Hematopoietic multipotent progenitor cell treated with erythropoietin and hydrocortisone succinate and interleukin-3 and kit ligand, for 17 days (in vitro differentiated cells): ENCODE measurements around the gene IL1RAPL1.
"Not testable (repeated sequence)": the region's sequence is repeated elsewhere in the genome, so short reads cannot be mapped to it uniquely, and the experiment has no call there.

Source experiments
- DNase-seq: peaks from one replicate; pipeline ENCODE4 v3.0.0-alpha.2; 2015; ENCODE audit warnings: low spot score

IL1RAPL1 gene

GRCh38 chrX:29122817-29123216, 535.6 kb downstream of the IL1RAPL1 start:
- DNase-seq, result not testable (repeated sequence)

- no peak for DNase-seq
Observed at GRCh38 chrX:29130905-29131304, 543.7 kb downstream of the IL1RAPL1 start.

DNA sequence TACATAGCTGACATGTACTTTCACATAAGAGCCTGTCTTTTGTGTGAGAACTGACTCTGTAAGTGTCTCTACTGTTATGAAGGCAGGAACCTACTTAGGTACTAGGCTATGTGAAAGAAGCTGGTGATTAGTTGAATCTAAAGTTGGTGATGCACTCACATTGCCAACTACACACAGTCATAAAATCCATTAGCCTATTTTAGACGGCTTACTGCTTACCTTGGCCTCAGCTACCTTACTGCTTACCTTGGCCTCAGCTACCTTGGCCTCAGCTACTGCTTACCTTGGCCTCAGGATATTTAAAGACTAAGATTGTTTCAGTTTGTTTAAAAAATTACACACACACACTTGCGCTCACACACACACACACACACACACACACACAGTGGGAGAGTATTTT, 549.7 kb downstream of the IL1RAPL1 start:
- no peak for DNase-seq

- DNase-seq, result no peak
Observed at GRCh38 chrX:29138003-29138402, 550.8 kb downstream of the IL1RAPL1 start.

DNA sequence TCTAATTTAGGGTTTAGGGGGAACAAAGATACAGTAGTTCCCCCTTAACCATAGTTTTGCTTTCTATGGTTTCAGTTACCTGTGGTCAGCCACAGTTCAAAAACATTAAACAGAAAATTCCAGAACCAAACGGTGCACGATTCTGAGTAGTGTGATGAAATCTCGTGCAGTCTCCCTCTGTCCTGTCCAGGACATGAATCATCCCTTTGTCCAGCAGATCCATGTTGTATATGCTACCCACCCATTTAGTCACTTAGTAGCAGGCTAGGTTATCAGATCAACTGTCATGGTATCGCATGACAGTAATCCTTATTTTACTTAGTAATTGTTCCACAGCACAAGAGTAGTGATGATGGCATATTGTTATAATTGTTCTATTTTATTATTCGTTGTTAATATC, 556.1 kb downstream of the IL1RAPL1 start:
- no peak for DNase-seq

- DNase-seq, result no peak
Observed at GRCh38 chrX:29143756-29144155, 556.5 kb downstream of the IL1RAPL1 start.

DNA sequence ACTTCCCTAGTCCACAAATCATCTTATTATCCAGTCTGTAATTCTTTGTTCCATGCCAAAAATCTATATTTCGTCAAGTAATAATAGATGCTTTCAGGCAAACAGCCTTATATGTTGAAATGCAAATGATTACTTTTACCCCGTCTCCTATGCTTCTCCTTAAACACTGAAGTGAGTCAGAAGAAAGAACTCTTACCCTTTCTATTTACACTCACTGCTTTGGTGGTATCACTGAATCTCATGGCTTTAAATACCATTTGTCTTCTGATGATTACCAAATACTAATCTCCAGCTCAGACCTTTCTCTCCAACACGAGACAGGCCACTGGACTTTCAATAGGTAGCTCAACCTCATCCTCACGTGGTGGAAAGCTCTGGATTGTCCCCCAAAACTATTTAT, 558.1 kb downstream of the IL1RAPL1 start:
- DNase-seq, result no peak

- no peak for DNase-seq
Observed at GRCh38 chrX:29148511-29148910, 561.3 kb downstream of the IL1RAPL1 start.

DNA sequence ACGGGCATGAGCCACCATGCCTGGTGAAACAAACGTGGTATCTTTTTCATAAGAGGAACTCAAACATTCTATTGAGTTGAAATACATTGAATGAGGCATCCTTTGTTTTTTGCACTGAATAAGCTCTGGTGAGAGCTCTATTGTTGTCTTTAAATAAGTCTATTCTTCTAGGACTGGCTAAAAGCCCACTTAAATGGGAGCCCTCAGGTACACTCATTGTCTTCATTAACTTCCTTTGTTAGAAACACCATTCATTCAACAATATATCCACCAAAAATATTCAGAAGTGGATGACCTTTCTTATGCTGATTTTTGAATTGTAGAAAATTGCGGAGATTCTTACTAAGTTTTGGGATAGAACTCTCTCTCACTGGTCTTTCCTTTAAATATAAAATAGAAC, 568.0 kb downstream of the IL1RAPL1 start:
- no peak for DNase-seq

DNA sequence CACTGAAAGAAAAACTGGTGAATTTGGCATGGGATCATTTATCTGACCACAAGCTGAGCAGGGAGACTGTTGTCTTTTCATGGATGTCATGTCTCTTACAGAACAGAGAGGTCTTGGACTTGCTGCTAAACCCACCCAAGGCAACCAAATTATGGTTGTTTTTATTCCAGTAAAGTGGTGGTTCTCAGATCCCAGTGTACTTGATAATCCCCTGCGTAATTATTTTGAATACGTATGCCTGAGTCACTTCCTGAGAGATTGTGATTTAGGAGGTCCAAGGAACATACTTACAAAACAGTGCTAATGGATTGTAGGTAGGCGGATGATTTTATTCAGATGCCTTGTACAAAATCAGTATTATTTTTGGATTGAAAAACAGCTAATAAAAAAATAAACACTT, 585.6 kb downstream of the IL1RAPL1 start:
- no peak for DNase-seq

DNA sequence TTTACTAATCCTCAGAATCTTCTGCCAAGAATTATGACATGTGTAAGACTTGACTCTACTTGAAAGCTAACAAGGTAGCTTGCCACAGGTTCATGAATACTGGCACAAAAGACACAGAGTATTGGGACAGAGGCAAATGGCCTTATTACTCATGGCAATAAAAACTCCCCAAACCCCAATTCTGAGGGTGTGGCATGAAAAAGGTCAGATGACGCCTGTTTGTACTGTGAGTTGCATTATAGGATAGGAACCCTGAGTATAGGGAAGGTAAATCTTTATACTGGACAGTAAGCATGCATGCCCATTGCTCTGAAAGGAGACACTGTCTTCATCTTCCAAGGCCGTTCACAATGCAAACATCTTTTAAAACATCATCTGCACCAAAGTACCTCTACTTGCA, 600.0 kb downstream of the IL1RAPL1 start:
- no peak for DNase-seq

- no peak for DNase-seq
Observed at GRCh38 chrX:29196501-29196900, 609.3 kb downstream of the IL1RAPL1 start.

GRCh38 chrX:29215251-29215650, 628.0 kb downstream of the IL1RAPL1 start:
- DNase-seq, result no peak

DNA sequence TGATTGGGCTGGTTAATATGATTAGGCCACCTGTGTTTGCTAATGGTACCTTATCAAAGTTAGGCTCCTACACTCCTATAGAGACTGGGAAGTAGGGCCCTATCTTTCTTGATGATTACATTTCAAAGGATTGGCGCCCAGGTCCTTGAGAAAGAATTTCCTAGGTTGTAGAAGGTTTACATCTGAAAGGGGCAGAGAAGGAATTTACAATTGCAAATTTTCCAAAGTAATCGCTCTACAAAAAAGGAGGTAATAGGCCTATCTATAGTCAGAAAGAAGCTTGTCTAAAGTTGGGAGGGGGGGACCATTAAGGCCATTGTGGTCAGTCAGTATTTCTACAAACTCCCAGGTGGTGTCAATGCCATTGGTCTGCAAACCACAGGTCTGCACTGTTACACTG, 638.4 kb downstream of the IL1RAPL1 start:
- DNase-seq, result no peak

- DNase-seq, result no peak
Observed at GRCh38 chrX:29229802-29230201, 642.6 kb downstream of the IL1RAPL1 start.

DNA sequence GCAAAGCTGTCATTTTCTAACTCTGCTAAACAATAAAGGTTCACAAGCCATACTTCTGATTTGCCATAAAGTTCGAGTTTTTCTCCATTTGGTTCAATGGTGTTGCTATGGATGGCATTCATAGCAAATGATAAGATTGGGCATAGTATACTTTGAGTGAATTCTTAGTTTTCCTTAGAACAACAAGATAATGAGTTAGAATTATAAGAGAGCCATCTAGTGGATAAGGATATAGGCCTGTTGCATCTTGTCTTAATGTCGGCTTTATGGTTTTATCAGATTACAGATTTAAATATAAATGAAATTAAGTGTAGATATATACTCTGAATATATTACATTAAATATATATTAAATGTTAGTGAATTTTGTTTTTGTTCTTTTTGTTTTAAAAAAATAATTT, 644.6 kb downstream of the IL1RAPL1 start:
- no peak for DNase-seq

- no peak for DNase-seq
Observed at GRCh38 chrX:29233592-29234183, 646.4 kb downstream of the IL1RAPL1 start.

DNA sequence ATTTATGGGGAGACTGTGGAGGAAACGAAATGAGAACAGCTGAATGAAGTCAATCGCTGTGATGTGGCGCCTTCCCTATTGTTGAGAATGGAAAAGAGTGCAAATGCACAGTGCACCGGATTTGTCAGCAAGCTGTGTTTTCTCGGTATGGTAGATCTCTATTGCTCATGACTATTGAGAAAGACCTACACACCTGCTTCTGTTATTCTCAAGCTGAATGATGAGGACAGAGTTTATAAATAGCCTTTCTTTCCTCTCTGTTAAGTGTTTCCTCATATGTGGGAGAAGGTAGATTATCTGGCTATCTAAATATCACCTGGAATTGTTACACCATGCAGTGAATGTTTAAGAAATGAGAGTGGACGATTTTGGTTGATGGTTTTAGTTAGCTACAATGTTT, 650.7 kb downstream of the IL1RAPL1 start:
- DNase-seq, result no peak

DNA sequence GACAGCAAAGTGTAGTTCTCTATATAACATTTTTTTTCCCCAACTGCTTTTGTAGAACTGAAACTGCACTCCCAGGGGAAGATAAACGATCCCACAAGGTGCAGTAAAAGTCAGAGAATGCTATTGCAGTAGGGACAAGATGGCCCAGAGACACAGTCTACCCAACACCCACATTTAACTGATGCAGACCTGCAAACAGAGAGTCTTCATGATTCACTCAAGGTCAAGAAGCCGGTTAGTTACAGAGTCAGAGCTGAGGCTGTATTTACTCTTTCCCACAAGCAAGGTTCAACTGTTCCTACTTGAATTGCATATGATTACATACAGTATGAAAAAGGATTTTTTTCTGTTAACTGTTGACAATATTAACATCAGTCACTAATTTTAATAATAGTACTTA, 654.6 kb downstream of the IL1RAPL1 start:
- DNase-seq, result no peak

DNA sequence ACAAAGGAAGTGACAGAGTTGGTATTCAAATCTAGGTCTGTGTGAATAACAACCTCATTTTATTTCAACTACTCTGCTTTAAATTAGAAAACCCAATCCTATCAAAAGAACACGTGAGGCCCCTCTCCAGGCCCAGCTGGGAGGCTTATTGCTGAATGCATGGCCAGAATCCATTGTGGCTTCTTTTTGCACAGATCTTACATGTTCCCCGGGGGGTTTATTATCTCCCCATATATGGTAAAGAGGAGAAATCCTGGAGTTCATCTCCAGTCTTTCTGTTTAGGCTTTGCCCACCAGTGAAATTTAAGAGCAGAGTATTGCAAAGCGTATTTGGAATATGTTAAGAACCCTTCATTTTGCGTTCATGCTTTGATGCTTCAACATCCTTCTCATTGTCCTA, 655.6 kb downstream of the IL1RAPL1 start:
- DNase-seq, result no peak

DNA sequence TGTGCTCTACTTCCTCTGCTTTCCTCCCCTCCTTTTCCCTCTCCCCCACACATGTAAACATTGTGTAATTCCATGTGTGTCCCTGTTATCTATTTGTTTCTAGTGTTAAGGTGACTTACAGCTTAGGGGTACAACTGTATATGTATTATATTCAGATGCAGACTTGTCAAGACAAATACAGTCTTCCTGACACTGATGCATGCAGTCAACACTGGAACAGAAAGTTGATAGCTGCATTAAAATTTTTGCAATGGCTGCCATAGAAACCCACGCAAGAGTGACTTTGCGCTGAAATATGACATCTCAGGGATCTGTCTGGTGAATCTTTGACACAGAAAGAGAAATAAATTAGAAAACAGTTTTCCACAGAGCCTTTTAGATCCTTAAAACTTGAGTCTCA, 656.7 kb downstream of the IL1RAPL1 start:
- no peak for DNase-seq

- DNase-seq, result no peak
Observed at GRCh38 chrX:29254515-29254914, 667.3 kb downstream of the IL1RAPL1 start.

DNA sequence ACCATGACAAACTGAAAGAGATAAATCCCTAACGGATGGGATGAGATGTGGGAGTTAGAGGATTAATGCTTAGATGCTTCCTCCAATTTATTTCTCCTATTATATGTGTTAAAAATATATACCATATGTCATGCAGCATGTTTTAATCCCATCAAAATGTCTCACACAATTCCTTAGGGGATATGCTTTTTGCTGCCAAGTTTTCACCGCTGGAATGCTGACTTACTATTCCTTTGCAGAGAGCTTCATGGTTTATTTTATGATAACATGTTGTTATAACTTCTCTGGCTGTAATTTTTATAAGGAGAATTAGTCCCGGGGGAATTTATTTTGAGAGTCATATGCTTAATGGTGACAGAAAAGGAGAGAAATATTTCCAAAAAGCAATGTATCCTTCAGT, 670.3 kb downstream of the IL1RAPL1 start:
- no peak for DNase-seq

- DNase-seq, result no peak
Observed at GRCh38 chrX:29269390-29269789, 682.1 kb downstream of the IL1RAPL1 start.

DNA sequence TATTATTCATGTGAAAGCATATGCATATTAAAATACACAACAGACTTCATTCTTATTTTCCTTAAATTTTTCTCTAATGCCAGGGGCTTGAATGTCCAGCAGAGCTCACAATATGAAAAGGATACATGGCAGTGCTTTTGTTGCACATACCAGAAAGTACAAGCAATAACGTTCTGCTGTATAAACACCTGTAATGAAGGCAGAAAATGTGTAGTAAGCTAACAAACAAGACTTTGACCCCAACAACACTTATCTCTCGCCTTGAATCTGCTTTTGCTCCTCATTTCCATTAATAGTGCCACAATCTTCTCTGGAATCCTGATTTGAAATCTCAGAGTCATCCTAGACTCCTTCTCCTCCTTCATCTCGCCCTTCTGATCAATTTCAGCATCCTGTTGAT, 687.3 kb downstream of the IL1RAPL1 start:
- DNase-seq, result no peak
